ENCODE results near the gene COBL.

The COBL gene

DNA sequence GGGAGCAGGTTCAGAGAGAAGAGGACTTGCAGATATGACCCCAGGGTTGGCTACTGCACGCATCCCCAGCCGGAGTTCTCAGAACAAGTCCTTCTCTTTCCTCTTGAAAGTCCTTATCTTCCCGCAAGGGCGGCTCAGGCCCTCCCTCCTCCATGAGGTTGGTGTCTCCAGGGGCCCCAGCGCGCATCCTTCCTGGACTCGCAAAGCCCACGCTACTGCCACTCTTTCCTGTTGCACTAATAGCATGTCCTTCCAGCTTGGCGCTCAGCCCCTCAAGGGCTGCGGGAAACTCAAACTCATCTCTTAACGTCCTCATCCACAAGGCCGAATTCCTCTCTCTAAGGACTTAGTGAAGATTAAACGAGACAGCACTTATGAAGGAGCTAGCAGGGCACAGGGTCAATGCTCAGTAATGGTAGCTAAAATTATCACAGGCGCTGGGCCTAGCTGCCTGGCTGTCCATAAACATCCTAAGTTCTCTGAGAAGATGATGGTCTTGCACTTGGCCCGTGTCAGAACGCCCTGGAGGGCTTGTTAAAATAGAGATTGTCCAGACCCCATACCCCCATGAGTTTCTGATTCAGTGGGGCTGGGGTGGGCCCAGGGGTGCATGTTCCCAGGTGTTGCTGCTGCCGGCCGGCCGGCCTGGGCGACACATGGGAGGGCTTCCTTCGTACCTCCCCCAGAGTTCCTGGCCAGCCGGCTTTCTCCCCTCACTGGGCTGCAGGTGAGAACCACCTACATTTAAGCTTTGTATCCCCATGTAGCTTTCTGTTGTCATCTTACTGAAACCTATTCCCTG lies 261.4 kb downstream of the COBL start:
- H3K4me3 ChIP-seq (ENCODE audit: low read depth, low read length): no peak overlapping the region
- in situ Hi-C loops (cut with HindIII; ENCODE audit: low sequenced_read_pairs): no loop called here
- TF ChIP-seq, protein P1, sequence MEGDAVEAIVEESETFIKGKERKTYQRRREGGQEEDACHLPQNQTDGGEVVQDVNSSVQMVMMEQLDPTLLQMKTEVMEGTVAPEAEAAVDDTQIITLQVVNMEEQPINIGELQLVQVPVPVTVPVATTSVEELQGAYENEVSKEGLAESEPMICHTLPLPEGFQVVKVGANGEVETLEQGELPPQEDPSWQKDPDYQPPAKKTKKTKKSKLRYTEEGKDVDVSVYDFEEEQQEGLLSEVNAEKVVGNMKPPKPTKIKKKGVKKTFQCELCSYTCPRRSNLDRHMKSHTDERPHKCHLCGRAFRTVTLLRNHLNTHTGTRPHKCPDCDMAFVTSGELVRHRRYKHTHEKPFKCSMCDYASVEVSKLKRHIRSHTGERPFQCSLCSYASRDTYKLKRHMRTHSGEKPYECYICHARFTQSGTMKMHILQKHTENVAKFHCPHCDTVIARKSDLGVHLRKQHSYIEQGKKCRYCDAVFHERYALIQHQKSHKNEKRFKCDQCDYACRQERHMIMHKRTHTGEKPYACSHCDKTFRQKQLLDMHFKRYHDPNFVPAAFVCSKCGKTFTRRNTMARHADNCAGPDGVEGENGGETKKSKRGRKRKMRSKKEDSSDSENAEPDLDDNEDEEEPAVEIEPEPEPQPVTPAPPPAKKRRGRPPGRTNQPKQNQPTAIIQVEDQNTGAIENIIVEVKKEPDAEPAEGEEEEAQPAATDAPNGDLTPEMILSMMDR (IDR thresholded peaks at IDR 0.05; ENCODE audit: low read depth, low read length): no peak
- no peak for DNase-seq (ENCODE audit: low read depth, low spot score)

DNA sequence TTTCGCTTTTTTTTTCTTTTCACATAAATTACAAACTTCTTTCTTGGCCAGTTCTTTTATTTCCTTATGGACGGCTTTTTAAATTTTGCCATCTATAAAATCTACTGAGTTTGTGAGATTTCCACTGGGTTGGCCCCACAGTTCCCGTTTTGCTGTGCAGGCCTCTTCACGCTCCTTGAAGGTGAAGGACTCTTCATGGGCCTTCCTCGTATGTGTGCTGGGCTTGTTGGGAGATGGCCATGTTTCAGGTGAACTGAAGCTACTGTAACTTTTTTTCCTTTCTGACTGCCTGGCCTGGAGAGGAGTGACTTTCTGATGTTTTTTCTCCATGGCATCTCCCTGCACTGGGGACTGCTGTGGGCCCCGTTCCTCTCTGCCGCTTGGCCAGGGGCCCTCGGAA lies 262.4 kb downstream of the COBL start:
- in situ Hi-C loops (cut with HindIII; ENCODE audit: low sequenced_read_pairs): no loop called here

DNA sequence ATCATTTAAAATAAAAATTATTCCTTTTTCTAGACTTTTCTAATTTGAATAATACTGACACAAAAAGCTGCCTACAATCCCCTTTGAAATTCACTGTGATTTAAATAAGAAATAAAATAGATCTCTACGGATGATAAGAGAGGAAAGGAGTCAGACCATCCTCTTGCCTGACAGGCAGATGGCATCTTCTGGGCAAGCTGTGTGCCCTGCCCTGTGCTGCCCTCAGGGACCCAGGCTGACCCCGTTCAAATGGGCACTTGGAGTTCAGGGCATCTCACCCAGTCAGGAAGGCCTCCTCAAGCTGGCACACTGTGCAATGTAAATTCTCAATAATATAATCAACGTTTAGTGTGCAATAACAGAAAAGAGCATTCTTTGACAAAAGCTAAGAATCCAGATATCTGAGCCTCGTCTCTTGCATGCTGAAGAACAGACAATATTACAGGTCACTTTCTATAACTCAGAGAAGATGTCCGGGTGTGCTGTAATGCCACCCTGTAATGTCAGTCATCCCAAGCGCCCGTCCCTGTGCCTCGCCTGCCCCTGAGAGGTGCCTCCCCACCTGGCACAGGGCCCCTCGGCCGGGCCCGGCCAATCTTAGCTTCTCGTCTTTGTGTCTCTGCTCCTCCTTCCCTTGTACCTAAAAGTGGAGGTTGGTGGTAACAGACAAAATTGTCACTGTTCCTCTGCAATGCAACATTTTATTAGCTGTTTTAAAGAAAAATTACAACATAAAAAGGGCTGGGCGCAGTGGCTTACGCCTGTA lies 263.3 kb downstream of the COBL start:
- no peak for DNase-seq (ENCODE audit: low read depth, low spot score)
- TF ChIP-seq, protein P1 (IDR thresholded peaks at IDR 0.05; ENCODE audit: low read depth, low read length): no peak
- in situ Hi-C loops (cut with HindIII; ENCODE audit: low sequenced_read_pairs): no loop called here
- H3K4me3 ChIP-seq (ENCODE audit: low read depth, low read length): no peak overlapping the region

More for the DNA sequence above, 262.4 kb downstream of the COBL start:
- DNase-seq (ENCODE audit: low read depth, low spot score): no peak
- H3K4me3 ChIP-seq (ENCODE audit: low read depth, low read length): no peak overlapping the region
- TF ChIP-seq, protein P1 (IDR thresholded peaks at IDR 0.05; ENCODE audit: low read depth, low read length): no peak

DNA sequence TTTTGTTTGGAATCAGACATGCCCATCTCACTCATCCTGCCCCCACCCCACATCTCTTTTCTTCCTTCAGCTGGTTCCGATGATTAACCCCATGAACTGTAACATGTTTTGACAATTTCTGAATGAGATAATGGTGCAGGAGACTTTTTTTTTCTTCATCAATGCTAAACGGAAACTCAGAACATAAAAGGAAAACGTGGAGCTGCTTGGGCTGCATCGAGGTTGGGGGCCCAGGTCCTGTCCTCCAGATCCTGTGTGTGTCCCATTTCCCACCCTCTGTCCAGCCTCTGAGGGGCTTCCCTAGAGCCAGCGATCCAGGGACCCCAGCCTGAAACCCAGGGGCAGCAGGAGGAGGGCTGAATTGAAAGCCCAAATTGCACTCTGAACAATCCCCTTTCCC lies 270.1 kb downstream of the COBL start:
- no peak overlapping the region for H3K4me3 ChIP-seq (ENCODE audit: low read depth, low read length)
- in situ Hi-C loops (cut with HindIII; ENCODE audit: low sequenced_read_pairs): no loop called here
- no peak for DNase-seq (ENCODE audit: low read depth, low spot score)
- TF ChIP-seq, protein P1 (IDR thresholded peaks at IDR 0.05; ENCODE audit: low read depth, low read length): no peak

DNA sequence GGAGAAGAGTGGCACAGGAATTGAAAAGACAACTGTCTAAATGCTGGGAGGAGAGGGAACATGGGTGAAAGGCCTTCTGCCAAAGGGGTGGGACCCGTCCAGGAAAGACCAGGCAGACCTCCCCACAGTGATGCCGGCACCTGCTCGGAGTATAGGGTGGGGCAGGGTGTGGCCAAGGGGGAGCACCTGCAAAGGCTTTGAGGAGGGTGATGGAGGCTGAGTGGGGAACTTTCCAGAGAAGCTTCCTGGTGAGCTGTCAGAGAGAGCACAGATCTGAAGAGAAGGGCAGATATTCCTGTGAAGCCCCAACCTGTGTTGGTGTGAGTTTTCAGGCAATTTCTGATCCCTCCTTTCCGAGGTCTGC lies 270.5 kb downstream of the COBL start:
- no peak for DNase-seq (ENCODE audit: low read depth, low spot score)
- no peak overlapping the region for H3K4me3 ChIP-seq (ENCODE audit: low read depth, low read length)
- TF ChIP-seq, protein P1 (IDR thresholded peaks at IDR 0.05; ENCODE audit: low read depth, low read length): no peak
- in situ Hi-C loops (cut with HindIII; ENCODE audit: low sequenced_read_pairs): no loop called here

DNA sequence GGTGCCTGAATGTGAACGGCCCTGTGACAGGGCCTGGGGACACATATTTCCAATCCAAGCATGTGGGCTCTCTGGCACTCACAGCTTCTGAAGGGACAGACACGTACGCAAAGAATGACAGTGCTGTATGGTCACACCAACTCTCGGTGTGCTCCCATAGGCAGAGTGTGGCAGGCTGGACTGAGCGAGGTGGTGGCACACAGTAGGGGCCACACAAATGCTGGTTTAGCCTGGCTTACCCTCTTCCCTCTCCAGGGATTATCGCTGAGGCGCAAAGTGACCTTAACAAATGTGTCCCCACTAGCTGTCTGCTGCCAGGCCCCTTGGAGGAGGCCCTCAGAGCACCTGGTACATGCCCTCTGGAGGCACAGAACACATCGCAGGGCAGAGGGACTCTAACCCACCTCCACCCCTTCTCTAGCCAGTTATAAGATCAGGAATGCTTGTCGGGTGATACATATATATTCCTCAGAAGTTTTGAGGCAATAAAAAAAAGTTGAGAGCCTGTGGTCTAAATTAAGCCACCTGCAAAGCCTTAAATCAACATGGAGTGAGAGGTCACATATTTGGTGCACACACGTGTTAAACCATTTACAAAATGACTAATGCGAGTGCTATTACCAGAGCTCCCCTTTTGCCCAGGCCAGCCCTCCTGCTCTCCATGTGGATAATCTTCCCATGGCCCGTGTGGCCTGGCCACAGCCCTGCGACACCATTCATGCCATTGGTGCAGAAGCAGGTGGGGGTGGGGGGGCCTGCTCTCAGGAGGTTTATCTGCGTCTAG lies 271.1 kb downstream of the COBL start:
- TF ChIP-seq, protein P1 (IDR thresholded peaks at IDR 0.05; ENCODE audit: low read depth, low read length): no peak
- in situ Hi-C loops (cut with HindIII; ENCODE audit: low sequenced_read_pairs): no loop called here
- H3K4me3 ChIP-seq (ENCODE audit: low read depth, low read length): no peak overlapping the region
- peak; percentile 91 for DNase-seq (ENCODE audit: low read depth, low spot score)
